Karpas-422 (cell line): Measurements from ENCODE around the gene PIGL. TPM values are rescaled to one million over a fixed set of nuclear protein-coding genes. Genes with fewer than 3 reads are reported as not detected.
A peak's percentile ranks its signal among the peaks of the same experiment; 100 is the strongest.
"Not testable (repeated sequence)": the region's sequence is repeated elsewhere in the genome, so short reads cannot be mapped to it uniquely, and the experiment has no call there.

Experiments used
- DNase-seq: peaks from one replicate; pipeline ENCODE4 v3.0.0-alpha.2; 2015
- H2AFZ ChIP-seq: fragments of 200-600 bp; sonication (generic); 2 replicates; pipeline ENCODE4 v1.6.1; 2014; ENCODE audit warnings: antibody characterized with exemption, low read length, mixed read lengths
- H3K27ac ChIP-seq: fragments of 200-600 bp; sonication (generic); 2 replicates; pipeline ENCODE4 v1.5.1; 2014; ENCODE audit warnings: mild to moderate bottlenecking, low read length, moderate library complexity
- H3K27me3 ChIP-seq: fragments of 200-600 bp; sonication (generic); 2 replicates; pipeline ENCODE4 v1.6.1; 2014; ENCODE audit warnings: low read length, mixed read lengths
- H3K36me3 ChIP-seq: fragments of 200-600 bp; sonication (generic); 2 replicates; pipeline ENCODE4 v1.6.1; 2014; ENCODE audit warnings: low read length, mixed read lengths; ENCODE audit not compliant: insufficient read depth
- H3K4me1 ChIP-seq: fragments of 200-600 bp; sonication (generic); 2 replicates; pipeline ENCODE4 v1.6.1; 2014; ENCODE audit warnings: mild to moderate bottlenecking, low read length, mixed read lengths
- H3K4me2 ChIP-seq: fragments of 200-600 bp; sonication (generic); 2 replicates; pipeline ENCODE4 v1.6.1; 2014; ENCODE audit warnings: low read length, low read depth, mild to moderate bottlenecking; ENCODE audit not compliant: poor library complexity, severe bottlenecking
- H3K4me3 ChIP-seq: fragments of 200-600 bp; sonication (generic); 2 replicates; pipeline ENCODE4 v1.5.1; 2014; ENCODE audit warnings: mild to moderate bottlenecking, antibody characterized with exemption, low read length, mixed read lengths
- H3K79me2 ChIP-seq: fragments of 200-600 bp; sonication (generic); 2 replicates; pipeline ENCODE4 v1.6.1; 2014; ENCODE audit warnings: mild to moderate bottlenecking, low read length, mixed read lengths
- H3K9ac ChIP-seq: fragments of 200-600 bp; sonication (generic); 2 replicates; pipeline ENCODE4 v1.6.0; 2014; ENCODE audit warnings: low read length
- H3K9me2 ChIP-seq: fragments of 200-600 bp; sonication (generic), shearing (Covaris generic); replicated peaks from 2 replicates; pipeline ENCODE4 v1.6.0; 2014; ENCODE audit warnings: mild to moderate bottlenecking, low read length, moderate library complexity; ENCODE audit not compliant: insufficient read depth
- H3K9me3 ChIP-seq: fragments of 300-700, 200-600 bp; sonication (generic); 2 replicates; pipeline ENCODE4 v1.6.1; 2014; ENCODE audit warnings: low read length, mixed read lengths
- H4K20me1 ChIP-seq: fragments of 200-600 bp; sonication (generic); 2 replicates; pipeline ENCODE4 v1.6.1; 2014; ENCODE audit warnings: mild to moderate bottlenecking, antibody characterized with exemption, low read length, low read depth; ENCODE audit not compliant: insufficient read depth
- total RNA-seq: library from RNA; depleted of rRNA; stranded (reverse); fragments of >200 nt; shearing (Covaris generic); gene quantifications from 2 replicates; pipeline ENCODE4 v1.2.3, GENCODE V29; 2014; ENCODE audit warnings: low replicate concordance

The PIGL gene
- total RNA-seq, 1 experiment from 2014 or later = 48.2 TPM

GRCh38 chr17:16294560-16294959, 77.5 kb downstream of the PIGL start:
- no peak overlapping the region for H3K4me3 ChIP-seq

GRCh38 chr17:16296072-16296471, 79.1 kb downstream of the PIGL start:
- H3K27me3 ChIP-seq, H3K79me2 ChIP-seq, H4K20me1 ChIP-seq, H3K27ac ChIP-seq, H3K9me3 ChIP-seq, H3K9me2 ChIP-seq, H2AFZ ChIP-seq, H3K9ac ChIP-seq, H3K4me1 ChIP-seq, H3K4me3 ChIP-seq, H3K36me3 ChIP-seq, H3K4me2 ChIP-seq, DNase-seq: not testable (repeated sequence)

More at GRCh38 chr17:16294560-16294959, 77.5 kb downstream of the PIGL start:
- no peaks in the 10 kb centered on the region for H3K36me3 ChIP-seq
- H3K79me2 ChIP-seq = no peaks in the 10 kb centered on the region; the same call in 1 of the 2 replicates
- peaks cover 11% of the 10 kb centered on the region for H3K4me1 ChIP-seq
- no peak overlapping the region for H3K9ac ChIP-seq
- no peak for DNase-seq
- no peak overlapping the region for H3K4me2 ChIP-seq
- no peaks in the 10 kb centered on the region for H3K9me3 ChIP-seq
- H3K27ac ChIP-seq = no peak overlapping the region
- H3K27me3 ChIP-seq = no peaks in the 10 kb centered on the region
- no peak overlapping the region for H2AFZ ChIP-seq
- H3K9me2 ChIP-seq = no peaks in the 10 kb centered on the region
- no peaks in the 10 kb centered on the region for H4K20me1 ChIP-seq

GRCh38 chr17:16297367-16298139, 80.5 kb downstream of the PIGL start:
- H3K4me2 ChIP-seq = no peak overlapping the region
- no peaks in the 10 kb centered on the region for H3K9me2 ChIP-seq
- H2AFZ ChIP-seq = no peak overlapping the region
- H4K20me1 ChIP-seq = no peaks in the 10 kb centered on the region
- no peaks in the 10 kb centered on the region for H3K36me3 ChIP-seq
- no peaks in the 10 kb centered on the region for H3K79me2 ChIP-seq
- no peaks in the 10 kb centered on the region for H3K9me3 ChIP-seq
- no peaks in the 10 kb centered on the region for H3K27me3 ChIP-seq
- H3K9ac ChIP-seq = no peak overlapping the region
- no peaks in the 10 kb centered on the region for H3K4me1 ChIP-seq
- no peak overlapping the region for H3K4me3 ChIP-seq
- DNase-seq = no peak
- no peak overlapping the region for H3K27ac ChIP-seq

GRCh38 chr17:16298140-16298662, 81.2 kb downstream of the PIGL start:
- H3K79me2 ChIP-seq = no peaks in the 10 kb centered on the region
- H3K9ac ChIP-seq = no peak overlapping the region
- no peaks in the 10 kb centered on the region for H3K9me3 ChIP-seq
- no peaks in the 10 kb centered on the region for H3K36me3 ChIP-seq
- no peak overlapping the region for H2AFZ ChIP-seq
- no peaks in the 10 kb centered on the region for H3K27me3 ChIP-seq
- H3K9me2 ChIP-seq = no peaks in the 10 kb centered on the region
- no peak overlapping the region for H3K27ac ChIP-seq
- no peak overlapping the region for H3K4me2 ChIP-seq
- no peaks in the 10 kb centered on the region for H4K20me1 ChIP-seq
- DNase-seq = no peak
- H3K4me1 ChIP-seq = no peaks in the 10 kb centered on the region
- H3K4me3 ChIP-seq = no peak overlapping the region

GRCh38 chr17:16300554-16300953, 83.5 kb downstream of the PIGL start:
- H3K9me2 ChIP-seq = no peaks in the 10 kb centered on the region
- no peak for DNase-seq
- no peaks in the 10 kb centered on the region for H4K20me1 ChIP-seq

GRCh38 chr17:16301963-16302855, 85.2 kb downstream of the PIGL start:
- Histone ChIP-seq H3K4me3 (no peak overlapping the region), H3K9me2 (no peaks in the 10 kb centered on the region), H3K4me2 (no peak overlapping the region), H2AFZ (no peak overlapping the region), H3K27ac (no peak overlapping the region), H4K20me1 (no peaks in the 10 kb centered on the region), H3K4me1 (no peaks in the 10 kb centered on the region), H3K36me3 (no peaks in the 10 kb centered on the region), H3K9me3 (no peaks in the 10 kb centered on the region), H3K9ac (no peak overlapping the region), H3K79me2 (no peaks in the 10 kb centered on the region), H3K27me3 (no peaks in the 10 kb centered on the region)
- DNase-seq = no peak

More at GRCh38 chr17:16300554-16300953, 83.5 kb downstream of the PIGL start:
- H3K27ac ChIP-seq = no peak overlapping the region
- H3K4me1 ChIP-seq = no peaks in the 10 kb centered on the region
- no peaks in the 10 kb centered on the region for H3K36me3 ChIP-seq
- H3K9me3 ChIP-seq = no peaks in the 10 kb centered on the region
- no peaks in the 10 kb centered on the region for H3K79me2 ChIP-seq
- no peak overlapping the region for H2AFZ ChIP-seq
- H3K9ac ChIP-seq = no peak overlapping the region
- no peaks in the 10 kb centered on the region for H3K27me3 ChIP-seq
- H3K4me2 ChIP-seq = no peak overlapping the region
- no peak overlapping the region for H3K4me3 ChIP-seq

GRCh38 chr17:16302856-16303255, 85.8 kb downstream of the PIGL start:
- DNase-seq = no peak
- Histone ChIP-seq H3K27ac (no peak overlapping the region), H4K20me1 (no peaks in the 10 kb centered on the region), H3K4me1 (no peaks in the 10 kb centered on the region), H3K36me3 (no peaks in the 10 kb centered on the region), H3K79me2 (no peaks in the 10 kb centered on the region), H3K27me3 (no peaks in the 10 kb centered on the region), H3K4me2 (no peak overlapping the region), H3K4me3 (no peak overlapping the region), H3K9ac (no peak overlapping the region), H3K9me3 (no peaks in the 10 kb centered on the region), H3K9me2 (no peaks in the 10 kb centered on the region), H2AFZ (no peak overlapping the region)

GRCh38 chr17:16304830-16305229, 87.8 kb downstream of the PIGL start:
- peak; percentile 72 for DNase-seq
- H3K27me3 ChIP-seq = no peaks in the 10 kb centered on the region
- H3K9me2 ChIP-seq = no peaks in the 10 kb centered on the region
- no peaks in the 10 kb centered on the region for H3K36me3 ChIP-seq
- no peak overlapping the region for H3K4me3 ChIP-seq
- H3K4me2 ChIP-seq = no peak overlapping the region
- no peaks in the 10 kb centered on the region for H3K9me3 ChIP-seq
- H3K9ac ChIP-seq = no peak overlapping the region
- no peaks in the 10 kb centered on the region for H3K4me1 ChIP-seq
- H3K27ac ChIP-seq = no peak overlapping the region
- H2AFZ ChIP-seq = no peak overlapping the region
- no peaks in the 10 kb centered on the region for H4K20me1 ChIP-seq
- no peaks in the 10 kb centered on the region for H3K79me2 ChIP-seq
